ENCODE measurements around the gene ISCA2. TPM values are rescaled to one million over a fixed set of nuclear protein-coding genes. Genes with fewer than 3 reads are reported as not detected.

Gene ISCA2
- total RNA-seq, 1 experiment from 2014 or later: 26.9 TPM

GRCh38 chr14:74482571-74482970 lies 11.0 kb upstream of the ISCA2 start:
- TF ChIP-seq CTCF (IDR thresholded peaks at IDR 0.05; ENCODE audit: unreplicated experiment): no peak
- BruUV-seq (replicated peaks): no TSS peak
- no peaks in the 10 kb centered on the region for H3K27me3 Mint-ChIP-seq (ENCODE audit: unreplicated experiment)
- no peak overlapping the region for H3K4me3 Mint-ChIP-seq (ENCODE audit: low read depth, unreplicated experiment)
- intact Hi-C loops (cut with micrococcal nuclease; ENCODE audit: unreplicated experiment): no loop called here
- no peak overlapping the region for H3K27ac Mint-ChIP-seq (ENCODE audit: unreplicated experiment)
- H3K36me3 Mint-ChIP-seq (ENCODE audit: insufficient read depth, unreplicated experiment): peaks cover 3% of the 10 kb centered on the region
- CTCF ChIA-PET: no interaction called here
- DNase-seq: no peak
- peaks cover 12% of the 10 kb centered on the region for H3K4me1 Mint-ChIP-seq (ENCODE audit: low read depth, unreplicated experiment)
- H3K9me3 Mint-ChIP-seq (ENCODE audit: low read depth, unreplicated experiment): no peaks in the 10 kb centered on the region

GRCh38 chr14:74483321-74483720 lies 10.2 kb upstream of the ISCA2 start:
- Mint-ChIP-seq H3K4me1 (ENCODE audit: low read depth, unreplicated experiment) (peaks cover 20% of the 10 kb centered on the region), H3K27me3 (ENCODE audit: unreplicated experiment) (no peaks in the 10 kb centered on the region), H3K36me3 (ENCODE audit: insufficient read depth, unreplicated experiment) (peaks cover 3% of the 10 kb centered on the region), H3K4me3 (ENCODE audit: low read depth, unreplicated experiment) (no peak overlapping the region), H3K9me3 (ENCODE audit: low read depth, unreplicated experiment) (no peaks in the 10 kb centered on the region), H3K27ac (ENCODE audit: unreplicated experiment) (no peak overlapping the region)
- intact Hi-C loops (cut with micrococcal nuclease; ENCODE audit: unreplicated experiment): no loop called here
- BruUV-seq (replicated peaks): no TSS peak
- CTCF ChIA-PET: no interaction called here
- TF ChIP-seq CTCF (IDR thresholded peaks at IDR 0.05; ENCODE audit: unreplicated experiment): no peak
- DNase-seq: no peak

GRCh38 chr14:74486164-74486563 lies 7.4 kb upstream of the ISCA2 start:
- DNase-seq: no peak
- BruUV-seq (replicated peaks): no TSS peak
- peak overlapping the region; percentile 21 for H3K4me3 Mint-ChIP-seq (ENCODE audit: low read depth, unreplicated experiment)
- no peaks in the 10 kb centered on the region for H3K9me3 Mint-ChIP-seq (ENCODE audit: low read depth, unreplicated experiment)
- peaks cover 3% of the 10 kb centered on the region for H3K36me3 Mint-ChIP-seq (ENCODE audit: insufficient read depth, unreplicated experiment)
- no peak for TF ChIP-seq CTCF (IDR thresholded peaks at IDR 0.05; ENCODE audit: unreplicated experiment)
- no peak overlapping the region for H3K27ac Mint-ChIP-seq (ENCODE audit: unreplicated experiment)
- peaks cover 37% of the 10 kb centered on the region for H3K4me1 Mint-ChIP-seq (ENCODE audit: low read depth, unreplicated experiment)
- CTCF ChIA-PET: no interaction called here
- H3K27me3 Mint-ChIP-seq (ENCODE audit: unreplicated experiment): no peaks in the 10 kb centered on the region
- intact Hi-C loops (cut with micrococcal nuclease; ENCODE audit: unreplicated experiment): no loop called here

- no peak for TF ChIP-seq CTCF (IDR thresholded peaks at IDR 0.05; ENCODE audit: unreplicated experiment)
- no peaks in the 10 kb centered on the region for H3K9me3 Mint-ChIP-seq (ENCODE audit: low read depth, unreplicated experiment)
- H3K36me3 Mint-ChIP-seq (ENCODE audit: insufficient read depth, unreplicated experiment): peaks cover 3% of the 10 kb centered on the region
- H3K27ac Mint-ChIP-seq (ENCODE audit: unreplicated experiment): peak overlapping the region; percentile 37
- no TSS peak for BruUV-seq (replicated peaks)
- peaks cover 37% of the 10 kb centered on the region for H3K4me1 Mint-ChIP-seq (ENCODE audit: low read depth, unreplicated experiment)
- DNase-seq: no peak
- CTCF ChIA-PET: interaction anchor here (0.6 kb wide), 1 partner anchor 133 kb away, joined by 5 read pairs; no protein-coding TSS in a partner anchor
- no peaks in the 10 kb centered on the region for H3K27me3 Mint-ChIP-seq (ENCODE audit: unreplicated experiment)
- intact Hi-C loops (cut with micrococcal nuclease; ENCODE audit: unreplicated experiment): no loop called here
- peak overlapping the region; percentile 26 for H3K4me3 Mint-ChIP-seq (ENCODE audit: low read depth, unreplicated experiment)
Observed at GRCh38 chr14:74488786-74489397, 4.7 kb upstream of the ISCA2 start.

Measured in Calu3 (cell line).